HG02943 (cell line): ENCODE data around the gene SUCLG2.

Experiments
- ATAC-seq: cut with Tn5 transposase; IDR thresholded peaks from one replicate; pipeline ENCODE4 v1.9.1; 2021; ENCODE audit warnings: mild to moderate bottlenecking, low read depth, moderate library complexity; ENCODE audit not compliant: unreplicated experiment

Gene SUCLG2

DNA sequence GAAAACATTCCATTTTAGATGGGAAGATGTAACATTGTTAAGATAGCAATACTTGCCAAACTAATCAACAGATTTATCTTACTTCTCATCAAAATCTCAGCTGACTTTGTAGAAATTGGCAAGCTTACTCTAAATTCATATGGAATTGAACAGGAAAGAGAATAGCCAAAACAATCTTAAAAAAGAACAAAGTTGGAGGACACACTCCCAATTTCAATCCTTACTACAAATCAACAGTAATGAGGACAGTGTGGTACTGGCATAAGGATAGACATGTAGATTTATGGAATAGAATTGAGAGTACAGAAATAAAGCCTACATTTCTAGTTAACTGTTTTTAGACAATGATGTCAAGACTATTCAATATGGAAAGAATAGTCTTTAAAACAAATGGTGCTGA lies 308.3 kb downstream of the SUCLG2 start:
- no peak for ATAC-seq

- ATAC-seq = no peak
These were observed 318.6 kb downstream of the SUCLG2 start for GRCh38 chr3:67335813-67336212.

- no peak for ATAC-seq
These were observed 319.8 kb downstream of the SUCLG2 start for GRCh38 chr3:67334588-67334987.

DNA sequence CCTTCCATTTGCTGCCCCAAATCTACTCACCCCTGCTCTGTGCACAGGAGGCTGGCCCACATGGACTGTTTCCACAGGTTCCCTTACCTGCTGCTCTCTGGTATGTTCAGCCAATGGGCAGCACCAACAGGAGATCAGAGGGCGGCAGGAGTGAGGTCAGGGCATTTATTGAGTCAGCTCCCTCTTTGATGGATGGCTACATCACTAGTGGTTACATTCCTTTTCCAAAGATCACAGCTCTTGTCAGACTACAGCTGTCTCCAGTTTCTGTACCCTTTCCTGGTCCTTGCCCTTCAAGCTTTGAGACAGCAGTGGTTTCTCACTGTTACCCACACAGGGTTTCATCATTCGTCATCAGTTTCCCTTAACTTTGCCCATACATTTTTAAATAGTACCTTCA lies 325.1 kb downstream of the SUCLG2 start:
- no peak for ATAC-seq

DNA sequence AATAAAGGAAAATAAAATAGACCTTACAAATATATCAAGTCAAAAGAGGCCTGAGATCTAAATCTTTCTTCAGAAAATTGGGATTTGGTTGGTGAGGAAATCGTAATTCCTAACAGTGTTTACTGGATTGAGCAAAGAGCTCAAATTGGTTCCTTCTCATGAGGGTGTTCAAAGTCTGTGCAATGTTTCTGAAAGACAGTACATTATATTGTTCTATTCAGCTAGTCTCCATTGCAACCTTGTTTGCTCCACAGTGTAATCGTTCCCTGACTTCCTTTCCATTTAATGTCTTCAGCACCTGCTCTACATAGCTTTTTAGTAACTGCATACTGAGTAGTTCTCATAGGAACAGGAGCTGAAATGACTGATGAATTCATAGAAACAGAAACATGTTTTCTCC lies 326.8 kb downstream of the SUCLG2 start:
- no peak for ATAC-seq

DNA sequence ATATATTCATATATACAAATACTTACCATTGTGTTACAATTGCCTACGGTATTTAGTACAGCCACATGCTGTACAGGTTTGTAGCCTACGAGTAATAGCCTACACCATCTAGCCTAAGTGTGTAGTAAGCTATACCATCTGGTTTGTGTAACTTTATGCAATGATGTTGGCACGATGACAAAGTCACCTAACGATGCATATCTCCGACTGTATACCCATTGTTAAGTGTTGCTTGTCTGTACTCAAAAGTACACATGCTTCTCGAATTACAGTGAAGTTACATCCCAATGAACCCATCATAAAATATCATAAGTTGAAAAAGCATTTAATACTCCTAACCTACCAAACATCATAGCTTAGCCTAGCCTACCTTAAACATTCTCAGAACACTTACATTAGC lies 329.2 kb downstream of the SUCLG2 start:
- ATAC-seq = no peak
